HCT116 (cell line): ENCODE measurements around the gene GADD45A. TPM values are rescaled to one million over a fixed set of nuclear protein-coding genes. Genes with fewer than 3 reads are reported as not detected.

Source experiments
- ATAC-seq: fragments of 200-7000 bp; cut with Tn5 transposase; 2 replicates; pipeline ENCODE4 v1.9.1; 2020; ENCODE audit warnings: mild to moderate bottlenecking, moderate library complexity
- BruUV-seq: library from RNA; stranded (reverse); fragments of 400-500 nt; replicated peaks from 2 replicates; lab custom pipeline; 2021; lab: Mats Ljungman, UMichigan
- CTCF ChIA-PET: fragments of 300-600 bp; sonication (Branson Sonifier 250); formaldehyde crosslinking; loops from one replicate; lab custom pipeline; 2021; ENCODE audit warnings: antibody characterized with exemption; lab: Charles Lee
- POLR2A ChIA-PET: fragments of 300-600, 350-600 bp; sonication (Branson Sonifier 250); formaldehyde crosslinking; loops from one replicate; lab custom pipeline; 2021; ENCODE audit warnings: antibody characterized with exemption; lab: Charles Lee
- RAD21 ChIA-PET, 2 experiments: fragments of 300-600 bp; sonication (Branson Sonifier 250); formaldehyde crosslinking; loops; one replicate each; lab custom pipeline; 2023; ENCODE audit warnings: low total read pairs in 2 of 2; ENCODE audit not compliant: uncharacterized antibody in 2 of 2, unreplicated experiment in 2 of 2, low non-redundant PET in 1 of 2; lab: Charles Lee
- DNase-seq: peaks from one replicate; pipeline ENCODE4 v3.0.0-alpha.2; 2010; ENCODE audit warnings: low read depth, low spot score
- H2AFZ ChIP-seq: fragments of 200-600 bp; shearing (Covaris generic), sonication (generic); 2 replicates; pipeline ENCODE4 v1.6.1; 2017; ENCODE audit warnings: low read depth, mixed run types, mixed read lengths, antibody characterized with exemption, low read length; ENCODE audit not compliant: poor library complexity, severe bottlenecking
- H3K27ac ChIP-seq: 2 replicates; pipeline ENCODE4 v1.5.1; 2012; ENCODE audit warnings: low read depth, low read length
- H3K27me3 ChIP-seq: fragments of 200-600 bp; sonication (generic); 2 replicates; pipeline ENCODE4 v1.6.1; 2016; ENCODE audit warnings: mixed run types, low read length, mixed read lengths; ENCODE audit not compliant: insufficient read depth
- H3K36me3 ChIP-seq, 2 experiments: fragments of 200-500 bp in 1 of 2; fragments of 200-600 bp in 1 of 2; sonication (Bioruptor generic) in 1 of 2; sonication (generic) in 1 of 2; 2 replicates each; pipeline versions ENCODE4 v1.5.1 to v1.6.1; 2014 to 2016; ENCODE audit warnings: low read length in 2 of 2, inconsistent platforms in 1 of 2, mixed read lengths in 1 of 2, mixed run types in 1 of 2; ENCODE audit not compliant: insufficient read depth in 2 of 2, control insufficient read depth in 1 of 2
- H3K4me1 ChIP-seq, 2 experiments: fragments of 200-600 bp in 1 of 2; sonication (generic) in 1 of 2; 2 replicates each; pipeline versions ENCODE4 v1.5.1 to v1.6.1; 2012 to 2017; ENCODE audit warnings: low read length in 2 of 2, inconsistent platforms in 1 of 2, mild to moderate bottlenecking in 1 of 2, mixed read lengths in 1 of 2, mixed run types in 1 of 2, moderate library complexity in 1 of 2; ENCODE audit not compliant: insufficient read depth in 2 of 2, control insufficient read depth in 1 of 2
- H3K4me2 ChIP-seq: fragments of 200-600 bp; sonication (generic); 2 replicates; pipeline ENCODE4 v1.6.1; 2017; ENCODE audit warnings: mixed run types, low read length, mixed read lengths
- H3K4me3 ChIP-seq, 2 experiments: fragments of 200-600 bp in 1 of 2; sonication (generic) in 1 of 2; replicated peaks in 1 of 2; 2 replicates each; pipeline ENCODE4 v1.5.1; 2011 to 2016; ENCODE audit warnings: low read length in 2 of 2, control low read depth in 1 of 2, low read depth in 1 of 2, mild to moderate bottlenecking in 1 of 2, mixed read lengths in 1 of 2, mixed run types in 1 of 2
- H3K79me2 ChIP-seq: fragments of 200-600 bp; sonication (generic); 2 replicates; pipeline ENCODE4 v1.6.1; 2017; ENCODE audit warnings: mild to moderate bottlenecking, mixed run types, low read length, moderate library complexity, mixed read lengths; ENCODE audit not compliant: insufficient read depth
- H3K9ac ChIP-seq: fragments of 200-600 bp; sonication (generic); 2 replicates; pipeline ENCODE4 v1.6.1; 2016; ENCODE audit warnings: low read length, mixed read lengths
- H3K9me2 ChIP-seq: fragments of 200-600 bp; sonication (generic), shearing (Covaris generic); 2 replicates; pipeline ENCODE4 v1.6.1; 2017; ENCODE audit warnings: mixed run types, mild to moderate bottlenecking, moderate library complexity; ENCODE audit not compliant: insufficient read depth
- H3K9me3 ChIP-seq, 2 experiments: fragments of 200-500 bp in 1 of 2; fragments of 200-600 bp in 1 of 2; sonication (Bioruptor generic) in 1 of 2; sonication (generic) in 1 of 2; 2 replicates each; pipeline ENCODE4 v1.6.1; 2014 to 2017; ENCODE audit warnings: low read length in 2 of 2, mixed read lengths in 2 of 2, inconsistent platforms in 1 of 2, low read depth in 1 of 2, mild to moderate bottlenecking in 1 of 2, mixed run types in 1 of 2, moderate library complexity in 1 of 2; ENCODE audit not compliant: control insufficient read depth in 1 of 2, insufficient read depth in 1 of 2
- H4K20me1 ChIP-seq: fragments of 200-600 bp; sonication (generic), shearing (Covaris generic); 2 replicates; pipeline ENCODE4 v1.6.1; 2017; ENCODE audit warnings: mixed run types, mild to moderate bottlenecking, moderate library complexity; ENCODE audit not compliant: insufficient read depth
- CBX3 ChIP-seq: IDR thresholded peaks from 2 replicates; pipeline ENCODE4 v1.6.1; 2012; ENCODE audit warnings: low read depth
- EGR1 ChIP-seq: IDR thresholded peaks from 2 replicates; pipeline ENCODE4 v1.6.1; 2012; ENCODE audit warnings: low read depth
- EZH2phosphoT487 ChIP-seq: fragments of 200-600 bp; IDR thresholded peaks from 2 replicates; pipeline ENCODE4 v1.6.1; 2018; ENCODE audit warnings: antibody characterized with exemption, borderline replicate concordance
- FOSL1 ChIP-seq: IDR thresholded peaks from 2 replicates; pipeline ENCODE4 v1.6.1; 2012; ENCODE audit warnings: low read depth
- POLR2A ChIP-seq: IDR thresholded peaks from 2 replicates; pipeline ENCODE4 v1.7.0; 2011; ENCODE audit warnings: borderline replicate concordance; ENCODE audit not compliant: insufficient read depth, insufficient read length; ENCODE audit errors: extremely low read depth
- POLR2AphosphoS5 ChIP-seq: IDR thresholded peaks from 2 replicates; pipeline ENCODE4 v1.6.1; 2011; ENCODE audit warnings: mild to moderate bottlenecking, low read depth, low read length, moderate library complexity
- RAD21 ChIP-seq: IDR thresholded peaks from 2 replicates; pipeline ENCODE4 v1.6.1; 2012; ENCODE audit warnings: low read depth, mild to moderate bottlenecking
- SIN3A ChIP-seq: IDR thresholded peaks from 2 replicates; pipeline ENCODE4 v1.6.1; 2012; ENCODE audit warnings: low read depth
- SRF ChIP-seq: IDR thresholded peaks from 2 replicates; pipeline ENCODE4 v1.6.1; 2012; ENCODE audit warnings: low read depth
- TCF7L2 ChIP-seq: IDR thresholded peaks from 2 replicates; pipeline ENCODE4 v1.7.0; 2011; ENCODE audit warnings: borderline replicate concordance, inconsistent platforms; ENCODE audit not compliant: insufficient read depth, insufficient read length; ENCODE audit errors: extremely low read depth
- YY1 ChIP-seq: IDR thresholded peaks from 2 replicates; pipeline ENCODE4 v1.6.1; 2011; ENCODE audit warnings: low read length, low read depth, moderate library complexity, mild to moderate bottlenecking; ENCODE audit not compliant: insufficient replicate concordance; ENCODE audit errors: extremely low read depth
- ZFX ChIP-seq: fragments of 450-650 bp; IDR thresholded peaks from 2 replicates; pipeline ENCODE4 v1.6.1; 2017
- ZNF274 ChIP-seq: fragments of 200-500 bp; sonication (Bioruptor generic); IDR thresholded peaks from 2 replicates; pipeline ENCODE4 v1.6.1; 2014; ENCODE audit warnings: mild to moderate bottlenecking, low read depth, low read length, inconsistent platforms
- intact Hi-C: fragments of 100-400 bp; cut with micrococcal nuclease; formaldehyde crosslinking; loops from 2 replicates; pipeline ENCODE4 v1.10.0; 2022
- total RNA-seq: library from RNA; stranded (reverse); gene quantifications from one replicate; pipeline ENCODE4 v1.2.1, GENCODE V29; 2021; ENCODE audit not compliant: unreplicated experiment
- TF ChIP-seq, protein P1 (sequence below), 3 experiments: fragments of 200-600 bp in 1 of 3; sonication (generic) in 1 of 3; IDR thresholded peaks in 2 of 3; conservative IDR thresholded peaks in 1 of 3; 2 replicates each; pipeline ENCODE4 v1.5.1; 2012 to 2017; ENCODE audit warnings: low read depth in 2 of 3, low read length in 2 of 3, antibody characterized with exemption in 1 of 3, borderline replicate concordance in 1 of 3, control low read depth in 1 of 3, mild to moderate bottlenecking in 1 of 3, mixed read lengths in 1 of 3, mixed run types in 1 of 3, moderate library complexity in 1 of 3; ENCODE audit not compliant: insufficient read depth in 1 of 3
- TF ChIP-seq, protein P2 (sequence below): IDR thresholded peaks from 2 replicates; pipeline ENCODE4 v1.6.1; 2012
- TF ChIP-seq, protein P3 (sequence below): IDR thresholded peaks from 2 replicates; pipeline ENCODE4 v1.6.1; 2012; ENCODE audit warnings: low read depth
- TF ChIP-seq, protein P4 (sequence below): IDR thresholded peaks from 2 replicates; pipeline ENCODE4 v1.6.1; 2011; ENCODE audit warnings: mild to moderate bottlenecking, low read length, moderate library complexity; ENCODE audit not compliant: insufficient replicate concordance; ENCODE audit errors: extremely low read depth

The GADD45A gene
- total RNA-seq, 1 experiment from 2014 or later = 105 TPM

DNA sequence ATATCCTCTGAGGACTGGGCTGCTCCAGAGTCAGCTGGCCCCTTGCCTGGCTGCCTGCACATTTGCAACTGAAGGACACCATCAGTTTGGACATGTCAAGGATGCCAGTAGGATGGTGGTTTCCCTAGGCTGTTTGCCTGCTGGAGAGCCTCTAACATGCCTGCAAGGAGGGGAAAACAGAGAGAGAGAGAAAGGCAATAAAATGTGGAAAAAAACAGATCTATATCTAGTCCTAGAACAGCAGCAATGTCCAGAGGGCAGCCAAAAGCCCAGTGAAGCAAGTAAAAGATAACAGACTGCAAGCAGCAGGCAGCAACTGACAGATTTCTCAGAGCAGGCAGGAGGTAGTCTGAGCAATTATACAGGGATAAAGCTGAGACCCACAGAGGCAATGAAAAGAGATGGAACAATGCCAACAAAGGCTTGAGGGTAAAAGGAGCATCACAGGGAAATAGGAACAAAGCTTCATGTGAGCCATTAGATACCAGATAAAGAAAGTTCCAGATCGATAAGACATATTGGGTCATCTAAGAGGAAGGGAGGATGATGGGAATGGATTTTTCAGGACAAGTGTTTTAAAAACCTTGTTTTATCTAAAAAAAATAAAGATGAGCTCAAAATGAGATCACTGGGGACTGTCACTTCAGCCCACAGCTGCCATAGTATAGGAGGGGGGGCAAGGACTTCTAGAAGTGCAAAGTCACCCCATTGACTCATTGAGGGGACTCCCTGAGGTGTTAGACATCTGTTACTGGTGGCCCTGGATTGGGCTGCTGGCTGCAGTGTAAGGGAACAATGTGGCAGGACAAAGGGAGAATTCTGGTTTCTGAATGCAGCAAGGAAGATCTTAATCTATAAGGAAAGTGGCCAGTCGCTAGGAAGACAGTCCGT is 38.6 kb upstream of the GADD45A start:
- Histone ChIP-seq H3K4me2 (no peak overlapping the region), H3K36me3 (no peaks in the 10 kb centered on the region), H3K79me2 (no peaks in the 10 kb centered on the region), H3K9ac (no peak overlapping the region), H2AFZ (no peak overlapping the region), H3K27ac (no peak overlapping the region), H3K4me3 (no peak overlapping the region), H3K4me1 (no peaks in the 10 kb centered on the region), H3K9me2 (no peaks in the 10 kb centered on the region), H3K27me3 (no peaks in the 10 kb centered on the region), H3K9me3 (no peaks in the 10 kb centered on the region), H4K20me1 (no peaks in the 10 kb centered on the region)
- TF ChIP-seq, protein P1, sequence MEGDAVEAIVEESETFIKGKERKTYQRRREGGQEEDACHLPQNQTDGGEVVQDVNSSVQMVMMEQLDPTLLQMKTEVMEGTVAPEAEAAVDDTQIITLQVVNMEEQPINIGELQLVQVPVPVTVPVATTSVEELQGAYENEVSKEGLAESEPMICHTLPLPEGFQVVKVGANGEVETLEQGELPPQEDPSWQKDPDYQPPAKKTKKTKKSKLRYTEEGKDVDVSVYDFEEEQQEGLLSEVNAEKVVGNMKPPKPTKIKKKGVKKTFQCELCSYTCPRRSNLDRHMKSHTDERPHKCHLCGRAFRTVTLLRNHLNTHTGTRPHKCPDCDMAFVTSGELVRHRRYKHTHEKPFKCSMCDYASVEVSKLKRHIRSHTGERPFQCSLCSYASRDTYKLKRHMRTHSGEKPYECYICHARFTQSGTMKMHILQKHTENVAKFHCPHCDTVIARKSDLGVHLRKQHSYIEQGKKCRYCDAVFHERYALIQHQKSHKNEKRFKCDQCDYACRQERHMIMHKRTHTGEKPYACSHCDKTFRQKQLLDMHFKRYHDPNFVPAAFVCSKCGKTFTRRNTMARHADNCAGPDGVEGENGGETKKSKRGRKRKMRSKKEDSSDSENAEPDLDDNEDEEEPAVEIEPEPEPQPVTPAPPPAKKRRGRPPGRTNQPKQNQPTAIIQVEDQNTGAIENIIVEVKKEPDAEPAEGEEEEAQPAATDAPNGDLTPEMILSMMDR (IDR thresholded peaks at IDR 0.05 in 2 of 3, conservative IDR thresholded peaks at IDR 0.05 in 1 of 3; ENCODE audit: borderline replicate concordance in 1 of 3, insufficient read depth in 1 of 3, low read depth in 2 of 3, low read length in 2 of 3) = no peak
- TF ChIP-seq ZNF274 (no peak), SRF (no peak), TCF7L2 (no peak), YY1 (no peak), POLR2A (no peak), EZH2phosphoT487 (no peak), CBX3 (no peak), SIN3A (no peak), POLR2AphosphoS5 (no peak), EGR1 (no peak), RAD21 (no peak), ZFX (no peak), FOSL1 (no peak)
- TF ChIP-seq, protein P2, sequence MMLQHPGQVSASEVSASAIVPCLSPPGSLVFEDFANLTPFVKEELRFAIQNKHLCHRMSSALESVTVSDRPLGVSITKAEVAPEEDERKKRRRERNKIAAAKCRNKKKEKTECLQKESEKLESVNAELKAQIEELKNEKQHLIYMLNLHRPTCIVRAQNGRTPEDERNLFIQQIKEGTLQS = no peak
- TF ChIP-seq, protein P3, sequence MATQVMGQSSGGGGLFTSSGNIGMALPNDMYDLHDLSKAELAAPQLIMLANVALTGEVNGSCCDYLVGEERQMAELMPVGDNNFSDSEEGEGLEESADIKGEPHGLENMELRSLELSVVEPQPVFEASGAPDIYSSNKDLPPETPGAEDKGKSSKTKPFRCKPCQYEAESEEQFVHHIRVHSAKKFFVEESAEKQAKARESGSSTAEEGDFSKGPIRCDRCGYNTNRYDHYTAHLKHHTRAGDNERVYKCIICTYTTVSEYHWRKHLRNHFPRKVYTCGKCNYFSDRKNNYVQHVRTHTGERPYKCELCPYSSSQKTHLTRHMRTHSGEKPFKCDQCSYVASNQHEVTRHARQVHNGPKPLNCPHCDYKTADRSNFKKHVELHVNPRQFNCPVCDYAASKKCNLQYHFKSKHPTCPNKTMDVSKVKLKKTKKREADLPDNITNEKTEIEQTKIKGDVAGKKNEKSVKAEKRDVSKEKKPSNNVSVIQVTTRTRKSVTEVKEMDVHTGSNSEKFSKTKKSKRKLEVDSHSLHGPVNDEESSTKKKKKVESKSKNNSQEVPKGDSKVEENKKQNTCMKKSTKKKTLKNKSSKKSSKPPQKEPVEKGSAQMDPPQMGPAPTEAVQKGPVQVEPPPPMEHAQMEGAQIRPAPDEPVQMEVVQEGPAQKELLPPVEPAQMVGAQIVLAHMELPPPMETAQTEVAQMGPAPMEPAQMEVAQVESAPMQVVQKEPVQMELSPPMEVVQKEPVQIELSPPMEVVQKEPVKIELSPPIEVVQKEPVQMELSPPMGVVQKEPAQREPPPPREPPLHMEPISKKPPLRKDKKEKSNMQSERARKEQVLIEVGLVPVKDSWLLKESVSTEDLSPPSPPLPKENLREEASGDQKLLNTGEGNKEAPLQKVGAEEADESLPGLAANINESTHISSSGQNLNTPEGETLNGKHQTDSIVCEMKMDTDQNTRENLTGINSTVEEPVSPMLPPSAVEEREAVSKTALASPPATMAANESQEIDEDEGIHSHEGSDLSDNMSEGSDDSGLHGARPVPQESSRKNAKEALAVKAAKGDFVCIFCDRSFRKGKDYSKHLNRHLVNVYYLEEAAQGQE = no peak
- TF ChIP-seq, protein P4, sequence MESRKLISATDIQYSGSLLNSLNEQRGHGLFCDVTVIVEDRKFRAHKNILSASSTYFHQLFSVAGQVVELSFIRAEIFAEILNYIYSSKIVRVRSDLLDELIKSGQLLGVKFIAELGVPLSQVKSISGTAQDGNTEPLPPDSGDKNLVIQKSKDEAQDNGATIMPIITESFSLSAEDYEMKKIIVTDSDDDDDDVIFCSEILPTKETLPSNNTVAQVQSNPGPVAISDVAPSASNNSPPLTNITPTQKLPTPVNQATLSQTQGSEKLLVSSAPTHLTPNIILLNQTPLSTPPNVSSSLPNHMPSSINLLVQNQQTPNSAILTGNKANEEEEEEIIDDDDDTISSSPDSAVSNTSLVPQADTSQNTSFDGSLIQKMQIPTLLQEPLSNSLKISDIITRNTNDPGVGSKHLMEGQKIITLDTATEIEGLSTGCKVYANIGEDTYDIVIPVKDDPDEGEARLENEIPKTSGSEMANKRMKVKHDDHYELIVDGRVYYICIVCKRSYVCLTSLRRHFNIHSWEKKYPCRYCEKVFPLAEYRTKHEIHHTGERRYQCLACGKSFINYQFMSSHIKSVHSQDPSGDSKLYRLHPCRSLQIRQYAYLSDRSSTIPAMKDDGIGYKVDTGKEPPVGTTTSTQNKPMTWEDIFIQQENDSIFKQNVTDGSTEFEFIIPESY = no peak
- ChIA-PET RAD21 (no interaction called here), POLR2A (no interaction called here), CTCF (no interaction called here)
- BruUV-seq = no TSS peak
- DNase-seq (no peak), ATAC-seq (no peak)
- intact Hi-C loops = no loop called here
